HG03469 (cell line): ENCODE measurements around the gene LAMA3.
"Not testable (repeated sequence)": the region's sequence is repeated elsewhere in the genome, so short reads cannot be mapped to it uniquely, and the experiment has no call there.

Source experiments
- ATAC-seq: cut with Tn5 transposase; IDR thresholded peaks from one replicate; pipeline ENCODE4 v1.9.1; 2021; ENCODE audit warnings: mild to moderate bottlenecking, moderate library complexity, moderate number of reproducible peaks; ENCODE audit not compliant: unreplicated experiment

The LAMA3 gene

GRCh38 chr18:23703987-23704384 lies 14.7 kb downstream of the LAMA3 start:
- no peak for ATAC-seq

- ATAC-seq, result no peak
These were observed 15.6 kb downstream of the LAMA3 start for GRCh38 chr18:23704806-23705205.

- ATAC-seq, result no peak
These were observed 17.9 kb downstream of the LAMA3 start for GRCh38 chr18:23706971-23707640.

- no peak for ATAC-seq
These were observed 20.8 kb downstream of the LAMA3 start for GRCh38 chr18:23710068-23710527.

GRCh38 chr18:23710946-23711345 lies 21.7 kb downstream of the LAMA3 start:
- no peak for ATAC-seq

GRCh38 chr18:23711426-23711825 lies 22.2 kb downstream of the LAMA3 start:
- no peak for ATAC-seq

- no peak for ATAC-seq
These were observed 23.2 kb downstream of the LAMA3 start for GRCh38 chr18:23712445-23712844.

GRCh38 chr18:23714576-23714975 lies 25.3 kb downstream of the LAMA3 start:
- no peak for ATAC-seq

- ATAC-seq, result not testable (repeated sequence)
These were observed 26.8 kb downstream of the LAMA3 start for GRCh38 chr18:23716079-23716478.

- no peak for ATAC-seq
These were observed 27.3 kb downstream of the LAMA3 start for GRCh38 chr18:23716516-23716915.

- no peak for ATAC-seq
These were observed 27.7 kb downstream of the LAMA3 start for GRCh38 chr18:23716966-23717365.

GRCh38 chr18:23718243-23718720 lies 29.0 kb downstream of the LAMA3 start:
- ATAC-seq, result no peak

GRCh38 chr18:23718731-23719130 lies 29.5 kb downstream of the LAMA3 start:
- no peak for ATAC-seq

GRCh38 chr18:23719634-23720201 lies 30.5 kb downstream of the LAMA3 start:
- no peak for ATAC-seq

GRCh38 chr18:23721696-23722480 lies 32.6 kb downstream of the LAMA3 start:
- ATAC-seq, result no peak

- no peak for ATAC-seq
These were observed 33.4 kb downstream of the LAMA3 start for GRCh38 chr18:23722646-23723045.

- no peak for ATAC-seq
These were observed 33.9 kb downstream of the LAMA3 start for GRCh38 chr18:23723121-23723520.

- no peak for ATAC-seq
These were observed 35.4 kb downstream of the LAMA3 start for GRCh38 chr18:23724681-23725080.

- ATAC-seq, result no peak
These were observed 36.1 kb downstream of the LAMA3 start for GRCh38 chr18:23725351-23725750.

GRCh38 chr18:23725827-23726661 lies 36.8 kb downstream of the LAMA3 start:
- ATAC-seq, result no peak
